OCI-LY3 (cell line): ENCODE data around the gene CDNF.

ENCODE experiments used
- H2AFZ ChIP-seq: fragments of 200-600, 300-600 bp; shearing (Covaris generic); 2 replicates; pipeline ENCODE4 v1.6.0; 2014; ENCODE audit warnings: antibody characterized with exemption, low read depth, low read length
- H3K27ac ChIP-seq: fragments of 200-600, 300-600 bp; sonication (generic); 2 replicates; pipeline ENCODE4 v1.5.1; 2014; ENCODE audit warnings: mild to moderate bottlenecking, low read length, moderate library complexity, mixed read lengths
- H3K27me3 ChIP-seq: fragments of 200-600, 300-600 bp; sonication (generic); 2 replicates; pipeline ENCODE4 v1.6.1; 2014; ENCODE audit warnings: low read depth, low read length, mixed read lengths
- H3K36me3 ChIP-seq: fragments of 200-600, 300-600 bp; sonication (generic); replicated peaks from 2 replicates; pipeline ENCODE3; 2014; ENCODE audit warnings: low read depth, low read length, mixed read lengths
- H3K4me1 ChIP-seq: fragments of 300-600, 200-600 bp; sonication (generic); 2 replicates; pipeline ENCODE4 v1.6.1; 2014; ENCODE audit warnings: low read length, mixed read lengths
- H3K4me2 ChIP-seq: fragments of 200-600, 300-600 bp; sonication (generic); 2 replicates; pipeline ENCODE4 v1.6.1; 2014; ENCODE audit warnings: low read length, mixed read lengths
- H3K4me3 ChIP-seq: fragments of 300-600, 200-600 bp; sonication (generic); 2 replicates; pipeline ENCODE4 v1.5.1; 2014; ENCODE audit warnings: antibody characterized with exemption, mild to moderate bottlenecking, low read length, moderate library complexity
- H3K79me2 ChIP-seq: fragments of 300-600, 200-600 bp; shearing (Covaris generic); 2 replicates; pipeline ENCODE4 v1.6.1; 2014; ENCODE audit warnings: mild to moderate bottlenecking, low read length, mixed read lengths
- H3K9ac ChIP-seq: fragments of 300-600, 200-600 bp; shearing (Covaris generic); 2 replicates; pipeline ENCODE4 v1.6.0; 2014; ENCODE audit warnings: mild to moderate bottlenecking, low read length, moderate library complexity
- H3K9me3 ChIP-seq: fragments of 200-600, 300-600 bp; shearing (Covaris generic); 2 replicates; pipeline ENCODE4 v1.6.1; 2014; ENCODE audit warnings: low read length, mixed read lengths; ENCODE audit not compliant: insufficient read depth
- H4K20me1 ChIP-seq: fragments of 200-600, 300-600 bp; sonication (generic); 2 replicates; pipeline ENCODE4 v1.6.1; 2016; ENCODE audit warnings: low read length, mixed read lengths; ENCODE audit not compliant: insufficient read depth
- EZH2phosphoT487 ChIP-seq: fragments of 200-600 bp; shearing (Covaris generic); IDR thresholded peaks from 2 replicates; pipeline ENCODE4 v1.6.1; 2018; ENCODE audit warnings: antibody characterized with exemption, mixed run types, low read depth
- TF ChIP-seq, protein P1 (sequence below): fragments of 200-600, 300-600 bp; sonication (generic); IDR thresholded peaks from 2 replicates; pipeline ENCODE4 v1.5.1; 2014; ENCODE audit warnings: antibody characterized with exemption, low read length, low read depth

Gene CDNF

GRCh38 chr10:14838582-14839304, 906 bp upstream of the CDNF start:
- H3K4me2 ChIP-seq, result peak overlapping the region; percentile 96
- H4K20me1 ChIP-seq, result 0 out of 2 replicates have a peak, but pooled peaks cover 4% of the 10 kb centered on the region
- H3K36me3 ChIP-seq, result peaks cover 30% of the 10 kb centered on the region
- peak overlapping the region; percentile 80 for H2AFZ ChIP-seq
- no peaks in the 10 kb centered on the region for H3K9me3 ChIP-seq
- H3K9ac ChIP-seq, result peak overlapping the region; percentile 94
- peak overlapping the region; percentile 98 for H3K4me3 ChIP-seq
- TF ChIP-seq, protein P1, sequence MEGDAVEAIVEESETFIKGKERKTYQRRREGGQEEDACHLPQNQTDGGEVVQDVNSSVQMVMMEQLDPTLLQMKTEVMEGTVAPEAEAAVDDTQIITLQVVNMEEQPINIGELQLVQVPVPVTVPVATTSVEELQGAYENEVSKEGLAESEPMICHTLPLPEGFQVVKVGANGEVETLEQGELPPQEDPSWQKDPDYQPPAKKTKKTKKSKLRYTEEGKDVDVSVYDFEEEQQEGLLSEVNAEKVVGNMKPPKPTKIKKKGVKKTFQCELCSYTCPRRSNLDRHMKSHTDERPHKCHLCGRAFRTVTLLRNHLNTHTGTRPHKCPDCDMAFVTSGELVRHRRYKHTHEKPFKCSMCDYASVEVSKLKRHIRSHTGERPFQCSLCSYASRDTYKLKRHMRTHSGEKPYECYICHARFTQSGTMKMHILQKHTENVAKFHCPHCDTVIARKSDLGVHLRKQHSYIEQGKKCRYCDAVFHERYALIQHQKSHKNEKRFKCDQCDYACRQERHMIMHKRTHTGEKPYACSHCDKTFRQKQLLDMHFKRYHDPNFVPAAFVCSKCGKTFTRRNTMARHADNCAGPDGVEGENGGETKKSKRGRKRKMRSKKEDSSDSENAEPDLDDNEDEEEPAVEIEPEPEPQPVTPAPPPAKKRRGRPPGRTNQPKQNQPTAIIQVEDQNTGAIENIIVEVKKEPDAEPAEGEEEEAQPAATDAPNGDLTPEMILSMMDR, result no peak
- no peak for TF ChIP-seq EZH2phosphoT487
- H3K27ac ChIP-seq, result peak overlapping the region; percentile 59
- peaks cover 9% of the 10 kb centered on the region for H3K4me1 ChIP-seq
- H3K79me2 ChIP-seq, result peaks cover 32% of the 10 kb centered on the region
- no peaks in the 10 kb centered on the region for H3K27me3 ChIP-seq

GRCh38 chr10:14837003-14837756, 657 bp downstream of the CDNF start:
- Histone ChIP-seq H3K9me3 (no peaks in the 10 kb centered on the region), H3K27ac (no peak overlapping the region), H4K20me1 (0 out of 2 replicates have a peak, but pooled peaks cover 4% of the 10 kb centered on the region), H3K4me1 (peaks cover 9% of the 10 kb centered on the region), H2AFZ (peak overlapping the region; percentile 87), H3K27me3 (no peaks in the 10 kb centered on the region), H3K4me3 (peak overlapping the region; percentile 95), H3K79me2 (peaks cover 32% of the 10 kb centered on the region), H3K36me3 (peaks cover 15% of the 10 kb centered on the region), H3K4me2 (peak overlapping the region; percentile 80), H3K9ac (peak overlapping the region; percentile 66)
- TF ChIP-seq, protein P1, result no peak
- no peak for TF ChIP-seq EZH2phosphoT487

DNA sequence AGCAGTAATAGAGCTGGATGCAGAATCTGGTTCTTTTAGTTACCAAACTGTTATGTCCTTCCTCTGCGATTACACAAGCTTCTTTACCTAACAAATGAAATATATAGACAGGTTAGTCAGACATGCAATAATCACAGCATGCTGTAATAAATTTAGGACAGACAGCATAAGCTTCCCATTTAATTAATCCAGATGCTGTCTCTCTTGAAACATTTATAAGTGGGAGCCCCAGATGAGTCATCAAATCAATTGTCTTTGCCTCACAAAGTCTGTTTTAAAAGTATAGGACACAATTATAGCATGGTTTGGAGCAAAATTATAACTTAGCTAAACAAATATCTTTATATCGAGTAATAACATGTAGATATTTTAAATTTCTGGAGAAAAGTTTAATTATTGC, 1.6 kb downstream of the CDNF start:
- Histone ChIP-seq H4K20me1 (0 out of 2 replicates have a peak, but pooled peaks cover 4% of the 10 kb centered on the region), H3K36me3 (peaks cover 7% of the 10 kb centered on the region), H3K4me2 (no peak overlapping the region), H2AFZ (no peak overlapping the region), H3K27me3 (no peaks in the 10 kb centered on the region), H3K4me1 (peaks cover 9% of the 10 kb centered on the region), H3K4me3 (no peak overlapping the region), H3K27ac (no peak overlapping the region), H3K79me2 (peaks cover 27% of the 10 kb centered on the region), H3K9ac (no peak overlapping the region), H3K9me3 (no peaks in the 10 kb centered on the region)
- TF ChIP-seq, protein P1, result no peak
- no peak for TF ChIP-seq EZH2phosphoT487

DNA sequence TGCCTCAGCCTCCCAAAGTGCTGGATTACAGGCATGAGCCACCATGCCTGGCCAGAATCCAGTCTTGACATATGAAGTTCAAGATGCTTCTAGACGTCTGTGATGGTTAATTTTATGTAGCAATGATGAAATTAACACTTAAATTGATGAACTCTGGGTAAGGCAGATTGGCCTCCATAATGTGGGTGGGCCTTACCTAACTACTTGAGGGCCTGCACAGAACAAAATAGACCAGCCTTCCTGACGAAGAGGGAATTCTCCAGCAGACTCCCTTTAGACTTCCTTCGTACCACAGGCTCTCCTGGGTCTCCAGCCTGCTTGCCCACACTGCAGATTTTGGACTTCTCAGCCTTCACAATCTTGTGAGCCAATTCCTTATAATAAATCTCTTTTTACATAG, 4.7 kb downstream of the CDNF start:
- no peaks in the 10 kb centered on the region for H4K20me1 ChIP-seq
- no peaks in the 10 kb centered on the region for H3K27me3 ChIP-seq
- H3K9ac ChIP-seq, result no peak overlapping the region
- H2AFZ ChIP-seq, result no peak overlapping the region
- H3K36me3 ChIP-seq, result no peaks in the 10 kb centered on the region
- no peak overlapping the region for H3K4me3 ChIP-seq
- H3K27ac ChIP-seq, result no peak overlapping the region
- peaks cover 16% of the 10 kb centered on the region for H3K4me1 ChIP-seq
- H3K4me2 ChIP-seq, result no peak overlapping the region
- no peak for TF ChIP-seq EZH2phosphoT487
- TF ChIP-seq, protein P1, result no peak
- no peaks in the 10 kb centered on the region for H3K9me3 ChIP-seq
- H3K79me2 ChIP-seq, result peaks cover under 1% of the 10 kb centered on the region
